ENCODE data around the gene MRTFB. TPM values are rescaled to one million over a fixed set of nuclear protein-coding genes. Genes with fewer than 3 reads are reported as not detected.
A peak's percentile ranks its signal among the peaks of the same experiment; 100 is the strongest.

Gene MRTFB
- total RNA-seq, 1 experiment from 2014 or later: 71.5 TPM

GRCh38 chr16:14175086-14175485 is 104.0 kb downstream of the MRTFB start:
- no peak overlapping the region for H3K27ac ChIP-seq
- no peak overlapping the region for H3K4me2 ChIP-seq
- intact Hi-C loops (cut with micrococcal nuclease; ENCODE audit: unreplicated experiment): no loop called here
- H3K36me3 ChIP-seq (ENCODE audit: low read depth): peaks cover 7% of the 10 kb centered on the region; the same call in 1 of the 2 replicates
- DNase-seq: no peak
- H3K9me3 ChIP-seq (ENCODE audit: insufficient read depth, low read depth): 0 out of 2 replicates have a peak, but pooled peaks cover 10% of the 10 kb centered on the region
- ChIA-PET POLR2A (ENCODE audit: unreplicated experiment) (interaction anchor here (0.5 kb wide), 1 partner anchor 37 kb away, joined by 4 read pairs; no protein-coding TSS in a partner anchor), CTCF (no interaction called here)
- peaks cover 3% of the 10 kb centered on the region; the same call in 1 of the 2 replicates for H4K20me1 ChIP-seq (ENCODE audit: insufficient read depth)
- H3K27me3 ChIP-seq (ENCODE audit: insufficient read depth, low read depth): no peaks in the 10 kb centered on the region
- H3K4me1 ChIP-seq (replicated peaks; ENCODE audit: insufficient read depth): peaks cover 14% of the 10 kb centered on the region
- BruUV-seq (replicated peaks): no TSS peak
- peaks cover 18% of the 10 kb centered on the region for H3F3A ChIP-seq (ENCODE audit: insufficient read depth, low read depth)
- H2AFZ ChIP-seq: no peak overlapping the region
- H3K4me3 ChIP-seq: no peak overlapping the region
- H3K79me2 ChIP-seq (ENCODE audit: low read depth): peaks cover 14% of the 10 kb centered on the region; the same call in 1 of the 2 replicates
- H3K9me2 ChIP-seq (ENCODE audit: insufficient read depth): no peaks in the 10 kb centered on the region
- no peak for TF ChIP-seq CTCF (conservative IDR thresholded peaks at IDR 0.05)
- TF ChIP-seq EZH2 (IDR thresholded peaks at IDR 0.05; ENCODE audit: low read depth): no peak

- Histone ChIP-seq H4K20me1 (ENCODE audit: insufficient read depth) (no peaks in the 10 kb centered on the region), H3K9me3 (ENCODE audit: insufficient read depth, low read depth) (0 out of 2 replicates have a peak, but pooled peaks cover 3% of the 10 kb centered on the region), H3K9me2 (ENCODE audit: insufficient read depth) (0 out of 2 replicates have a peak, but pooled peaks cover under 1% of the 10 kb centered on the region), H3K4me3 (no peak overlapping the region), H3F3A (ENCODE audit: insufficient read depth, low read depth) (peaks cover 21% of the 10 kb centered on the region), H2AFZ (no peak overlapping the region), H3K4me2 (no peak overlapping the region), H3K27ac (no peak overlapping the region), H3K27me3 (ENCODE audit: insufficient read depth, low read depth) (no peaks in the 10 kb centered on the region), H3K4me1 (replicated peaks; ENCODE audit: insufficient read depth) (peaks cover 38% of the 10 kb centered on the region), H3K36me3 (ENCODE audit: low read depth) (no peaks in the 10 kb centered on the region), H3K79me2 (ENCODE audit: low read depth) (peaks cover 15% of the 10 kb centered on the region; the same call in 1 of the 2 replicates)
- ChIA-PET CTCF (no interaction called here), POLR2A (ENCODE audit: unreplicated experiment) (no interaction called here)
- no peak for DNase-seq
- intact Hi-C loops (cut with micrococcal nuclease; ENCODE audit: unreplicated experiment): no loop called here
- TF ChIP-seq EZH2 (IDR thresholded peaks at IDR 0.05; ENCODE audit: low read depth) (no peak), CTCF (conservative IDR thresholded peaks at IDR 0.05) (no peak)
- no TSS peak for BruUV-seq (replicated peaks)
Measured at GRCh38 chr16:14177704-14178103, 106.6 kb downstream of the MRTFB start.

- intact Hi-C loops (cut with micrococcal nuclease; ENCODE audit: unreplicated experiment): no loop called here
- Histone ChIP-seq H3K4me1 (replicated peaks; ENCODE audit: insufficient read depth) (peaks cover 43% of the 10 kb centered on the region), H3K4me3 (no peak overlapping the region), H3K79me2 (ENCODE audit: low read depth) (peaks cover 16% of the 10 kb centered on the region), H3K27me3 (ENCODE audit: insufficient read depth, low read depth) (no peaks in the 10 kb centered on the region), H3K9me2 (ENCODE audit: insufficient read depth) (0 out of 2 replicates have a peak, but pooled peaks cover 5% of the 10 kb centered on the region), H3K27ac (no peak overlapping the region), H3K4me2 (no peak overlapping the region), H3F3A (ENCODE audit: insufficient read depth, low read depth) (peaks cover 21% of the 10 kb centered on the region), H2AFZ (no peak overlapping the region), H3K36me3 (ENCODE audit: low read depth) (no peaks in the 10 kb centered on the region), H4K20me1 (ENCODE audit: insufficient read depth) (no peaks in the 10 kb centered on the region), H3K9me3 (ENCODE audit: insufficient read depth, low read depth) (0 out of 2 replicates have a peak, but pooled peaks cover 3% of the 10 kb centered on the region)
- POLR2A ChIA-PET (ENCODE audit: unreplicated experiment): no interaction called here
- no peak for TF ChIP-seq CTCF (conservative IDR thresholded peaks at IDR 0.05)
- TF ChIP-seq EZH2 (IDR thresholded peaks at IDR 0.05; ENCODE audit: low read depth): no peak
- BruUV-seq (replicated peaks): no TSS peak
- DNase-seq: peak in 1 of 2 experiments; percentile 38
- CTCF ChIA-PET: no interaction called here
Measured at GRCh38 chr16:14179116-14179515, 108.0 kb downstream of the MRTFB start.

All from PC-9 (cell line).